Activated T-cell treated with anti-CD3 and anti-CD28 coated beads, Interleukin-2, amount 50 U/mL, for 72 hours (primary cell): ENCODE measurements around the gene COL8A2. TPM values are rescaled to one million over a fixed set of nuclear protein-coding genes. Genes with fewer than 3 reads are reported as not detected.

Experiments
- ATAC-seq, 2 donors: fragments of 150-1000 bp; cut with Tn5 transposase; replicated peaks in 1 of 2; 2 replicates each; pipeline ENCODE4 v1.10.0; 2021; ENCODE audit warnings: moderate library complexity in 2 of 2, mild to moderate bottlenecking in 1 of 2
- DNase-seq, 2 donors: peaks; one replicate each; pipeline ENCODE4 v3.0.0; 2021 to 2022; ENCODE audit warnings: mixed read lengths in 1 of 2
- H3K27ac Mint-ChIP-seq: one replicate; pipeline ENCODE4 v1.8.0; 2022; ENCODE audit warnings: mild to moderate bottlenecking, moderate library complexity, mixed read lengths
- H3K27me3 Mint-ChIP-seq: one replicate; pipeline ENCODE4 v1.8.0; 2022; ENCODE audit warnings: low read depth, mixed read lengths
- H3K36me3 Mint-ChIP-seq, 2 donors: one replicate each; pipeline ENCODE4 v1.8.0; 2022; ENCODE audit warnings: mixed read lengths in 2 of 2, mild to moderate bottlenecking in 1 of 2; ENCODE audit not compliant: insufficient read depth in 2 of 2
- H3K4me1 Mint-ChIP-seq: one replicate; pipeline ENCODE4 v1.8.0; 2022; ENCODE audit warnings: low read depth, mixed read lengths
- H3K4me3 Mint-ChIP-seq, 2 donors: one replicate each; pipeline ENCODE4 v1.8.0; 2022; ENCODE audit warnings: mild to moderate bottlenecking in 2 of 2, mixed read lengths in 2 of 2, moderate library complexity in 2 of 2
- H3K9me3 Mint-ChIP-seq, 2 donors: one replicate each; pipeline ENCODE4 v1.8.0; 2022; ENCODE audit warnings: mixed read lengths in 2 of 2
- total RNA-seq, 2 donors: library from RNA; stranded (reverse); gene quantifications; one replicate each; pipeline ENCODE4 v1.2.3, GENCODE V29; 2022

COL8A2 gene
- total RNA-seq, 2 donors from 2014 or later = 0.07 to 0.09 TPM

DNA sequence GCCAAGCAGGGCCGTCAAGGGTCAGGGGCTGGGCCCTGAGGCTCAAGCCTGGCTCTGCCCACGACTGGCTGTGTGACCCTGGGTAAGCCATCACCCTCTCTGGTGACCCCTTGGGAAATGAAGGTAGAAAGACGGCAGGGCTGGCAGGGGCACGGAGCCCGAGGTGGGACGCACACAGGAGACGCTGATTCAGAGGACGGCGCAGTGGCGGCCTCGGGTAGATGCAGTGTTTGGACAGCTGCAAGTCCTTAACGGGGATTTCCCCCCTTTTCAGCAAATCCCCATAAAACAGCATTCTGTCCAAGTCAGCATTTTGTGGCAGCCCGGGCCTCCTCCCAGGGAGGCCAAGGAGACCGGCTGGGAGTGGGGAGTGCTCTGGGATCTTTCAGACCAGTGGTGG lies 16.7 kb downstream of the COL8A2 start:
- no peak for ATAC-seq
- peak overlapping the region; percentile 40 for H3K27ac Mint-ChIP-seq
- no peak for DNase-seq

DNA sequence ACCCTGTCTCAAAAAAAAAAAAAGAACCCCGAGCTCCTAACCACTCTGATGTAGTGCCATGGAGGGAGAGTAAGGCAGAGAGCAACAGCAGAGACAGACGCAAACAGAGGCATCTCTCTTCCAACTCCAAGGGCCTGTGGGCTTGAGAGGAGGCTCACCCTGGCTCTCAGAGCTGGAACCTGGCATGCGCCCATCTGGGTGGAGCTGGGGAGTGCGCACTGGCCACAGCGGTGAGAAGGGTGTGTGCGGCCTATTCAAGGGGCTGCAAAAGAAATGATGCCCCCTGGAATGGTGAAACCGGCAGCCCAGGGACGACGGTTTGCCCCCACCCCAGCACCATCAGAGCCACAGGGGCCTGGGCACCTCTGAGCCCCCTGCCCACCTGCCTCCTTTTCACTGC lies 17.6 kb downstream of the COL8A2 start:
- no peaks in the 10 kb centered on the region for H3K9me3 Mint-ChIP-seq
- no peak overlapping the region for H3K27ac Mint-ChIP-seq
- no peak for ATAC-seq
- H3K4me3 Mint-ChIP-seq = no peak overlapping the region
- no peaks in the 10 kb centered on the region for H3K27me3 Mint-ChIP-seq
- H3K4me1 Mint-ChIP-seq = peaks cover 21% of the 10 kb centered on the region
- DNase-seq = no peak
- no peaks in the 10 kb centered on the region for H3K36me3 Mint-ChIP-seq

More for the DNA sequence above, 16.7 kb downstream of the COL8A2 start:
- Mint-ChIP-seq H3K36me3 (no peaks in the 10 kb centered on the region), H3K9me3 (no peaks in the 10 kb centered on the region), H3K4me1 (peaks cover 21% of the 10 kb centered on the region), H3K4me3 (no peak overlapping the region), H3K27me3 (no peaks in the 10 kb centered on the region)

DNA sequence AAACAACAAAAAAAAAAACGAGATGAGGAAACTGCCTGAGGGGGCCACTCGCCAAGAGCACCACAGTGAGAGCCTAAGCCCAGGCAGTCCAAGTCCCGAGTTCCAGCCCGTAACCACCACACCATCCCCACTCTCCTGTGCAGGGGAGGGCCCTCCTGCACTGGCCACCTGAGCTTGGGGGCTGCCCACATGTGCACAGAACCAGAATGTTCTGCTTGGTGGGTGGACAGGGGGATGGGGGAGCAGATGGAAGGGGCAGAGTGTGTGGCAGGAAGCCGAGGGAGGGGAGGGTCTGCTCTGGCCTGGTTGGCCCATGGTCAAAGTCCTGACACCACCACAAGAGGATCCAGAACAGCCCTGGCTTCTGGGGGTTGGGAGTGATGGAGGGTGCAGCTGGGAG lies 18.8 kb downstream of the COL8A2 start:
- Mint-ChIP-seq H3K36me3 (no peaks in the 10 kb centered on the region), H3K4me1 (peaks cover 19% of the 10 kb centered on the region), H3K27me3 (no peaks in the 10 kb centered on the region), H3K4me3 (no peak overlapping the region), H3K9me3 (no peaks in the 10 kb centered on the region), H3K27ac (no peak overlapping the region)
- ATAC-seq = no peak
- no peak for DNase-seq

DNA sequence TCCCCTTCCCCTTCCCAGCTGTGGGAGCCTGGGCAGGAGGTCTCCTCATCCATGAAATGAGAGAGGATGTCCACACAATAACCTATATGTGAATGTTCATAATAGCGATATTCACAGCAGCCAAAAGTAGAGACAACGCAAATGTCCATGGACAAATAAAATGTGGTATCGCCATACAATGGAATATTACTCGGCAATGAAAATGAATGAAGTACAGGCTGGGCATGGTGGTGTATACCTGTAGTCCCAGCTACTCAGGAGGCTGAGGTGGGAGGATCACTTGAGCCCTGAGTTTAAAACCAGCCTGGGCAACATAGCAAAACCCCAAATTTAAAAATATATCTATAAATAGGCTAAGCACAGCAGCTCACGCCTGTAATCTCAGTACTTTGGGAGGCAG lies 23.5 kb downstream of the COL8A2 start:
- DNase-seq (no peak), ATAC-seq (no peak)
- H3K4me3 Mint-ChIP-seq = no peak overlapping the region
- H3K4me1 Mint-ChIP-seq = no peaks in the 10 kb centered on the region
- no peaks in the 10 kb centered on the region for H3K9me3 Mint-ChIP-seq
- no peak overlapping the region for H3K27ac Mint-ChIP-seq
- no peaks in the 10 kb centered on the region for H3K27me3 Mint-ChIP-seq
- H3K36me3 Mint-ChIP-seq = no peaks in the 10 kb centered on the region

DNA sequence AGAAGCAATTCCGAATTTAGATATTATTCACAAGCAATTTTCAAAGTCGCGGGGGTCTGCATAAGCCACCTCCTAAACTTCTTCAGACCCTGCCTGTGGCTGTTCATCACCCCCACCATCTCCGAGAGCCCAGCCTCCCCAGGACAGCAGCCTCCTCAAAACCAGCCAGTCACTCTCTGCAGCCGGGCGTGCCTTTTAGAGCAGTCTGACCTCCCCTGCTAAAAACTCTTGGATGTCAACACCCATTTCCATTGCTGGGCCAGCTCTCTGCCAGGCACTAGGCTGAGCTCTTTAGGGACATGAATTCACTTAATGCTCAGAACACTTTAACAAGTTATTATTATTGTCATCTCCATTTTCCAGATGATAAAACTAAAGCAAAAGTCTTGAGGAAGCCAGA lies 24.6 kb downstream of the COL8A2 start:
- H3K27ac Mint-ChIP-seq = no peak overlapping the region
- H3K4me3 Mint-ChIP-seq = no peak overlapping the region
- H3K36me3 Mint-ChIP-seq = no peaks in the 10 kb centered on the region
- DNase-seq (no peak), ATAC-seq (no peak)
- no peaks in the 10 kb centered on the region for H3K27me3 Mint-ChIP-seq
- no peaks in the 10 kb centered on the region for H3K9me3 Mint-ChIP-seq
- H3K4me1 Mint-ChIP-seq = no peaks in the 10 kb centered on the region

DNA sequence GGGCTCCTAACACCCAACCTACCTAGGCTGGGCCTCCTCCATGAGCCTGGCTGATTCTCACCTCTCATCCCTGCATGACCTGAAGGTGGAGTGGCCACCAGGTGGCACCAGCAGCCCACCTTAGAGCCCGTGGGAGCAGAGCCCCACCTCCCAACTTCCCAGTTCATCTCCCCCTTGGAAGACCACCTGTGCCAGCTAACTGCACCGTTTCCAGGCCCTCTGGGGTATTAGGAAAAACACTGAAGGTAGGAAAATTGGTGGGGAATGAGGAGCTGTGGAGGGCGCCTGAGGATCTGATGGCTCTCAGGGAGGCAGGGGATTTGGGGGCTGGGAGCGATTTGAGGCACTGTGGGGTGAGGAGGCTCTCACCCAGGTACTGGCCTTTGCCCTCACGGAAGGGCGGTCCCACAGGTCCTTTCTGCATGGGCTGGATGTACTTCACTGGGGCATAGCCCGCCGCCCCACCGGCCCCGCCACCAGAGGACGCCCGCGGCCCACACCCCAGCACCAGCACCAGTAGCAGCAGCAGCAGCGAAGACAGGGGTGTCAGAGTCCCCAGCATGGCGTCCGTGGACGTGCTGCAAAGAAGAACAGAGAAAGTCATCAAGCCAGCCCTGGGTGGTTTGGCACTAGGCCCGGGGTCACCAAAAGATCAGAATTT lies 25.2 kb downstream of the COL8A2 start:
- H3K9me3 Mint-ChIP-seq = no peaks in the 10 kb centered on the region
- no peak overlapping the region for H3K4me3 Mint-ChIP-seq
- H3K27ac Mint-ChIP-seq = no peak overlapping the region
- H3K4me1 Mint-ChIP-seq = no peaks in the 10 kb centered on the region
- no peaks in the 10 kb centered on the region for H3K27me3 Mint-ChIP-seq
- no peaks in the 10 kb centered on the region for H3K36me3 Mint-ChIP-seq
- DNase-seq = peak; percentile 81 to 82
- ATAC-seq = peak; percentile 90 to 91

DNA sequence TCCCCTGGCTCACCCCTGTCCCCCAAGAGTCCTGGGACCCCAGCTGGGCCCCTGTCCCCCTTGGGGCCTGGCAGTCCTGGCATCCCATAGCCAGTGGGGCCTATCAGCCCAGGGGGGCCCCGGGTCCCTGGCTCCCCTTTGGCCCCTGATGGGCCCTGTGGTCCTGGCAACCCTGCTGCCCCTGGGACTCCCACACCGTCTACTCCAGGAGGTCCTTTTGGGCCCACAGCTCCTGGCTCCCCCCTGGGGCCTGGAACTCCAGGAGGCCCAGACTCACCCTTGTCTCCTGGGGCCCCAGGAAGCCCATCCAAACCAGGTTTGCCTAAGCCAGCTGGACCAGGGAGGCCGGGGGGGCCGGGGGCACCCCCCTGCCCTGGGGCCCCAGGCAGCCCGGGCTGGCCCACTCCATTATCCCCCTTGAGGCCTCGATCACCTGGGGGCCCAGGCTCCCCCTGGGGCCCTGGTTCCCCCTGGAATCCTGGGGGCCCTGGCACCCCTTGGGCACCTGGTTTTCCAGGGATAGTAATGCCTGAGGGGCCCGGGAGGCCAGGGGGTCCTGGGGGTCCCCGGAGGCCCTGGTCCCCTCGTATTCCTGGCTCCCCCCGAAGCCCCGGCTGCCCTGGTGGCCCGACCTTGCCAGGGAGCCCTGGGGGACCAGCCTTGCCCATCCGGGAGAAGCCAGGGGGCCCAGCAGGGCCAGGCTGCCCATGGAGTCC lies 26.2 kb downstream of the COL8A2 start:
- DNase-seq = no peak
- no peak for ATAC-seq
- Mint-ChIP-seq H3K9me3 (no peaks in the 10 kb centered on the region), H3K4me3 (no peak overlapping the region), H3K27ac (no peak overlapping the region), H3K4me1 (no peaks in the 10 kb centered on the region), H3K36me3 (no peaks in the 10 kb centered on the region), H3K27me3 (no peaks in the 10 kb centered on the region)

DNA sequence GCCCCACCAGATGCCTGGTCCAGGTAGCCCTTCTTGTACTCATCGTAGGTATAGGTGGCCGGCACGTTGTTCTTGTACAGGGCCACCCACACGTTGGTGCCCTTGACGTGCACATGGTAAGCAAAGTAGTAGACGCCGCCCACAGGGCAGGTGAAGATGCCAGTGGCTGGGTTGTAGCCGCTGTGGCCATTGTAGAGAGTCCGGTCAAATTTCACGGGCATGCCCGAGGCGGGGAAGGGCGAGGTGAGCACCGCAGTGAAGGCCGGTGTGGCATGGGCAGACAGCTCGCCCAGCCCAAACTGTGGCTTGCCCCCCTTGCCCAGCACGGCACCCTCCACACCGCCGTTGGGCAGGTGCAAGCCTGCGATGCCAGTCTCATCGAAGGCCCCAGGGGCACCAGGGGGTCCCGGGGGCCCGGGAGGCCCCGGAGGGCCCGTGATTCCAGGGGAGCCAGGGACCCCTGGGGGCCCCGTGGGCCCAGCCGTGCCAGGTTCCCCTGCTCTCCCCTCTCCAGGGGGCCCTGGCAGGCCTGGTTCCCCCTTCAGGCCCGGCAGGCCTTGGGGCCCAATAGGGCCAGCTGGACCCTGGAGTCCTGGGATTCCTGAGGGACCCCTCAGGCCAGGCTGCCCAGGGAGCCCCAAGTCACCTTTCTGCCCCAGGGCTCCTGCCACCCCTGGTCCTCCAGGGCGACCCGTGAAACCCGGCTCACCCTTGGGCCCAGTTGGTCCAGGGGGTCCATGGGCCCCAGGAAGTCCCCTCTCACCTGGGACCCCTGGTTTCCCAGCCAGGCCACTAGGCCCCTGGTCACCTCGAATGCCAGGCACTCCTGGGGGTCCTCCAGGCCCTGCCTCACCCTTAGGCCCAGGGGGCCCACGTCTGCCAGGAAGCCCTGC lies 27.1 kb downstream of the COL8A2 start:
- Mint-ChIP-seq H3K27ac (no peak overlapping the region), H3K4me1 (no peaks in the 10 kb centered on the region), H3K9me3 (no peaks in the 10 kb centered on the region), H3K27me3 (no peaks in the 10 kb centered on the region), H3K36me3 (no peaks in the 10 kb centered on the region), H3K4me3 (no peak overlapping the region)
- ATAC-seq (no peak), DNase-seq (no peak)

DNA sequence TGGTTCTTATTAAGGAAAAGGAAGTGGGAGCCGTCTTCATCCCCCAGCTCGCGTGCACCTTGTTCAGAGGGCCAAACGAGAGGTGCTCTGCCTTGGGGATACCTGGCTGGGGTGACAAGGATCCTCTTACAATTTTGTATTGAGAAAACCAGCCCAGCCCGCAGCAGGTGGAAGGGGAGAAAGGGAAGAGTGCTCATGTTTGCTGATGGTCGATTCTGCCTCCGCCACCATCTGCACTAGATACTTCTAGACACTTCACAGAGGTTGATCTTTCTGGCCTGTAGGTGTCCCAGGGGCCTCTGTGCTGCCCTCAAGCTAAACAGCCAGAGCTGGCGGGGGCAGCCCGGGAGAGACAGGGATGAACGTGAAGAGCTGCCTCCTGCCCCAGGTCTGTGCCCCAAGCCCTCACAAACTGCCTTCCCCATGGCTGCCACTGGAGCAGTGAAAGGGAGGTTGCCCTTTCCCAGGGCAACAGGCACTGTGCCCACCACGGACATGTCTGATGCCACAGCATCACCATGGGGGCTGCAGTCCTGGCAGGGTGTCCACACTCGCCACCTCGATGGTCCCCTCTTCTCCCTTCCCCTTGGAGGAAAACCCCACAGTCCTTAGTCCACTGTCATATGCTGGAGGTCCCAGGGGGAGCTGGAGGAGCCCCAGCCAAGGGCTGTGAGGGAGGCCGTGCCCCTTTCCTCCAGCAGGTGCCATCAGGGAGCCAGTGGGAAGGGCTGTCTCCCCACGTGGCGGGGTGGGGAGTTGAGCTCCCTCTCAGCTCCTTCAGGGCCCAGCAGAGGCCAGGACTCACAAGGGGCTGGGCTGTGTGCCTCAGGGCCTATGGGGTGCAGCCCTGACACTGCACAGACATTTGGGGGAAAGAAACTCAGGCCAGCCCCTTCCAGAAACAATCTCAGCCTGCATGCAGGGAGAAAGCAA lies 28.3 kb downstream of the COL8A2 start:
- Mint-ChIP-seq H3K36me3 (peaks cover 0 to 3% of the 10 kb centered on the region in 2 donors), H3K4me1 (no peaks in the 10 kb centered on the region), H3K27ac (no peak overlapping the region), H3K4me3 (no peak overlapping the region), H3K27me3 (no peaks in the 10 kb centered on the region), H3K9me3 (no peaks in the 10 kb centered on the region)
- DNase-seq (no peak), ATAC-seq (no peak)

DNA sequence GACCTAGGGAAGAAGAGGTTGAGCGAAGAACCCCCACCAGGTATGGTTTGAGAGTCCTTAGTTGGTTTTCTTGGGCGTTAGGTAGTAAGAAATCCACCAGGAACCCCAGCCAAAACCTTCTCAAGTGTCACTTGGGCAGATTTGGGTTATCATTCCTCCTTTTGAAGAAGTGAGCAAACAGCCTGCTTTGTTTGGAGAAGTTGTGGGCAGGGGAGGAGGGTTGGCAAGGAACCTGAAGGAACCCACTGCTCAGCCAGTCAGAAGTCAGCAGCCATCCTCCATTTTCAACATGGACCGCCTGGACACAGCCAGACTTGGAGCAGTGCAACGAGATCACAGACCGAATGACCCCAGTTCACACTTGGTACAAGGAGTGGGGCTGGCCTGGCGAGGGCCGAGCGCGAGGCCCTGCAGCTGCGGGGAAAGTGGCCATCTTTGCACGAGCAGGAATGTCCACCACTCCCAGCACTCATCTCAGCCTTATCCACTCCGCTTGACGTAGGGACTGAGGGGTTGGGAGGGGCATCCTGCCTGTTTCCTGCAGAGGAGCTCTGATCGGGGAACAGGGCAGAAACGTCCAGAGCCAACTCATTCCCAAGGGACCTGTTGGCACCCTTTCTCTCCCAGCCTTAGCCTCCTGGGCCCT lies 29.1 kb downstream of the COL8A2 start:
- H3K36me3 Mint-ChIP-seq = peaks cover 0 to 6% of the 10 kb centered on the region in 2 donors
- no peak overlapping the region for H3K4me3 Mint-ChIP-seq
- no peaks in the 10 kb centered on the region for H3K27me3 Mint-ChIP-seq
- H3K4me1 Mint-ChIP-seq = no peaks in the 10 kb centered on the region
- no peak for DNase-seq
- no peak for ATAC-seq
- no peaks in the 10 kb centered on the region for H3K9me3 Mint-ChIP-seq
- no peak overlapping the region for H3K27ac Mint-ChIP-seq

DNA sequence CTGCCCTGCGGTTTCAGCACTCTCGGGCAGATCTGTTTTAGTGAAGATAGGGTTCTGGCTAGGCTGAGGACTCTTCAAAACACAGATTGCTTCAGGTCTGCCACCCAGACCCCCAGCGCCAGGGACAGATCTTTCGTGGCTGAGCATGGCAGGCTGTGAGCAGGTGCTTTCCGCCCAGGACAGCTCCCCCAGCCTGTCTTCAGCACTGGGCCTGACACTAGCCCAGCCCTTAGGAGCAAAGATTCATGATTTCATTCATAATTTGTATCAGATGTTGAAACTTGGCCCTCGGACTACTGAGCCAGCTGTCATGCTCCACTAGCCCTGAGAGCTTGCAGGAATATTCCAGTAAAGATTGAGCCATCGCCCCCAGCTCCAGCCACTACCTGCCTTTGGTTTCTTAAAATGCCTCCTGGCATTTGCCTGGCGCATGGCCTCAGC lies 30.4 kb downstream of the COL8A2 start:
- H3K4me1 Mint-ChIP-seq = peaks cover 9% of the 10 kb centered on the region
- ATAC-seq (no peak), DNase-seq (no peak)
- no peak overlapping the region for H3K4me3 Mint-ChIP-seq
- no peaks in the 10 kb centered on the region for H3K9me3 Mint-ChIP-seq
- H3K27me3 Mint-ChIP-seq = no peaks in the 10 kb centered on the region
- H3K36me3 Mint-ChIP-seq = peaks cover under 1 to 6% of the 10 kb centered on the region in 2 donors
- no peak overlapping the region for H3K27ac Mint-ChIP-seq

DNA sequence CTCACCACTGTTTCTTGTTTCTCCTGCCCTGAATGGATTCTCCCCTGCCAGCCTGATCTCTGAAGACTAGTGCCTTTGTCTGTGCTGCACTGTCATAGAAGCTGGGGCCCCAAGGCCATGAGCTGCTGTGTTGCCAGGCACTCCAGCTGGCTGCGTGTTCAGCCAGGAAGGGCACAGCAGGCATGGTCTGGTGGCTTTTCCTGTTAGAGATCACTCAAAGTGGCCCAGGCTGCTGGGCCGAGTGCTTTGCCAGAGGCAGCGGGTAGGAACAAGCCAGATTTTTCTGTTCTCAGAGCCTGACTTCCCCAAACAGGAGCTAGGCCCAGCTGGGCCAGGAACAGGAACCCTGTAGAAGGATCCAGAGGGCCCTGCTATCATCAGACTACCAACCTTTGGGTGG lies 31.1 kb downstream of the COL8A2 start:
- ATAC-seq = no peak
- H3K36me3 Mint-ChIP-seq = peaks cover 3 to 6% of the 10 kb centered on the region in 2 donors
- peak overlapping the region; percentile 42 for H3K27ac Mint-ChIP-seq
- H3K9me3 Mint-ChIP-seq = no peaks in the 10 kb centered on the region
- H3K27me3 Mint-ChIP-seq = no peaks in the 10 kb centered on the region
- H3K4me1 Mint-ChIP-seq = peaks cover 10% of the 10 kb centered on the region
- no peak overlapping the region for H3K4me3 Mint-ChIP-seq
- DNase-seq = no peak
